Mucosa of descending colon (tissue), 3 donors: ENCODE data around the gene PREP. TPM values are rescaled to one million over a fixed set of nuclear protein-coding genes. Genes with fewer than 3 reads are reported as not detected.

Source experiments
- ATAC-seq: fragments of 200-7000 bp; cut with Tn5 transposase; one replicate; pipeline ENCODE4 v1.9.1; 2020; ENCODE audit warnings: mild to moderate bottlenecking, moderate library complexity
- DNase-seq, 3 donors: peaks; one replicate each; pipeline ENCODE4 v3.0.0-alpha.2; 2020
- H3K36me3 ChIP-seq: fragments of 200-600 bp; one replicate; pipeline ENCODE4 v1.8.0; 2021; ENCODE audit warnings: low read depth, mild to moderate bottlenecking
- H3K4me1 ChIP-seq: fragments of 200-600 bp; one replicate; pipeline ENCODE4 v1.8.0; 2021; ENCODE audit warnings: low read depth, mild to moderate bottlenecking
- H3K4me3 ChIP-seq: fragments of 200-600 bp; one replicate; pipeline ENCODE4 v1.8.0; 2021; ENCODE audit warnings: mild to moderate bottlenecking
- H3K9me3 ChIP-seq: fragments of 200-600 bp; one replicate; pipeline ENCODE4 v1.8.0; 2021; ENCODE audit warnings: mild to moderate bottlenecking
- CTCF ChIP-seq: fragments of 200-600 bp; IDR thresholded peaks from one replicate; pipeline ENCODE4 v1.8.0; 2022; ENCODE audit warnings: antibody characterized with exemption, mild to moderate bottlenecking
- intact Hi-C, 2 donors: fragments of 100-400 bp; cut with DNase I in 1 of 2; cut with micrococcal nuclease in 1 of 2; formaldehyde crosslinking; loops; one replicate each; pipeline versions ENCODE4 v1.11.0 to v1.11.1; 2022; cut with DNase I, micrococcal nuclease
- total RNA-seq, 3 donors: library from RNA; stranded (reverse); fragmentation: NEBNext Ultra II Directional in 2 of 3; extraction: Animal tissue kit (Norgen Biotek cat#: 25700) in 2 of 3; gene quantifications; one replicate each; pipeline versions ENCODE4 v1.2.1 to v1.2.4, GENCODE V29; 2021 to 2023
- donor health status: DM: no; HTN: no; CAD: no; lungs with moderate emphysema.
- donor health status: DM: no; HTN: no; CAD: no.
- donor health status: DM: no; HTN: yes; CAD: no.

Gene PREP
- total RNA-seq, 3 donors from 2014 or later, result 46.5 to 74.2 (median 72.3) TPM

- no peak for TF ChIP-seq CTCF
- DNase-seq, result no peak
- Histone ChIP-seq H3K4me3 (no peak overlapping the region), H3K4me1 (peaks cover 2% of the 10 kb centered on the region), H3K36me3 (no peaks in the 10 kb centered on the region), H3K9me3 (no peaks in the 10 kb centered on the region)
- ATAC-seq, result peak; percentile 53
- intact Hi-C loops, result no loop called here
Measured at GRCh38 chr6:105272786-105273185, 130.1 kb downstream of the PREP start.

- Histone ChIP-seq H3K4me3 (no peak overlapping the region), H3K9me3 (no peaks in the 10 kb centered on the region), H3K36me3 (no peaks in the 10 kb centered on the region), H3K4me1 (peaks cover 2% of the 10 kb centered on the region)
- DNase-seq (no peak), ATAC-seq (no peak)
- TF ChIP-seq CTCF, result no peak
- intact Hi-C loops, result no loop called here
Measured at GRCh38 chr6:105270511-105270910, 132.4 kb downstream of the PREP start.

GRCh38 chr6:105269390-105269789 lies 133.5 kb downstream of the PREP start:
- no peaks in the 10 kb centered on the region for H3K36me3 ChIP-seq
- H3K4me1 ChIP-seq, result peaks cover 2% of the 10 kb centered on the region
- no peak for ATAC-seq
- intact Hi-C loops, result no loop called here
- no peak overlapping the region for H3K4me3 ChIP-seq
- H3K9me3 ChIP-seq, result no peaks in the 10 kb centered on the region
- DNase-seq, result no peak
- TF ChIP-seq CTCF, result no peak

GRCh38 chr6:105263685-105264610 lies 138.9 kb downstream of the PREP start:
- no peaks in the 10 kb centered on the region for H3K4me1 ChIP-seq
- no peaks in the 10 kb centered on the region for H3K36me3 ChIP-seq
- H3K4me3 ChIP-seq, result no peak overlapping the region
- TF ChIP-seq CTCF, result no peak
- intact Hi-C loops, result no loop called here
- DNase-seq, result no peak
- H3K9me3 ChIP-seq, result no peaks in the 10 kb centered on the region
- no peak for ATAC-seq

- no peaks in the 10 kb centered on the region for H3K9me3 ChIP-seq
- intact Hi-C loops, result no loop called here
- ATAC-seq, result no peak
- DNase-seq, result no peak
- H3K4me1 ChIP-seq, result no peaks in the 10 kb centered on the region
- no peaks in the 10 kb centered on the region for H3K36me3 ChIP-seq
- no peak overlapping the region for H3K4me3 ChIP-seq
- no peak for TF ChIP-seq CTCF
Measured at GRCh38 chr6:105259913-105260889, 142.7 kb downstream of the PREP start.
